Fibroblast of peridontal ligament (primary cell): ENCODE data around the gene CRAT.
"Not testable (repeated sequence)": the region's sequence is repeated elsewhere in the genome, so short reads cannot be mapped to it uniquely, and the experiment has no call there.

Source experiments
- DNase-seq: peaks from one replicate; pipeline ENCODE4 v3.0.0-alpha.2; 2010; ENCODE audit errors: extremely low read depth

Gene CRAT

DNA sequence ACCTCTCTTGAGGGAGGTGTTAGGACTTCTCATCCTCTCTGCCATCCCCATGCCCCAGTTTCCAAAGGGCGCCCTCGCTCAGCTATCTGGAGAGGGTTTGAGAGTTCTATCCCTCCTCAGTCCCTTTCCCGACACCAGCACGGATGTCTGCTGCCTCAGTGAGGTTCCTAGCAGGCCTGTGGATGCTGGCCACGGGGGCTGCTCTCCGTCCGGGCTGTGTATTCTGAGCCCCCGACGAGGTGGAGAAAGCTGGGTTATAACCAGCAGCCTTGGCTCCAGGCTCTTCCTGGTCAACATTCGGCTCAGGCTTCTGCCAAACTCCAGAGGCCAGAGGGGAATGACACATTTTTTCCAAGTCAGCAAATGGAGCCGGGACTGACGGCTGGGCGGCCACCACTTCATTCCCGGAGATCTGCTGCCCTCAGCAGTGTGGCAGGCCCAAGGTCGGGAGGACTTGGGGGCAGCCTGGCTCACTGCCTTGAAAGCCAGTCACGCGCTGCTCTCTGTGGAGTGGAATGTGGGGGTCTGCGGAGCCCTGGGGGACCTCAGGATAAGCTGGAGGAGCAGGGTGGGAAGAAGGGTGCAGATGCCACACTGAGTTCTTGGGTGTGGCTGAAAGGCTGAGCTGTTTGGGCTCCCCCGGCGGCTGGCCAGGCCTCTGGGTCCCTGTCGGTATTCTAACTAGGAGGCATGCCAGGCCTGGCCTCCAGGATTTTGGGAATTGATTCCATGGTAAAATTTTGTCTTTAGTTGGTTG is 28.1 kb upstream of the CRAT start:
- DNase-seq = peak; percentile 84

DNA sequence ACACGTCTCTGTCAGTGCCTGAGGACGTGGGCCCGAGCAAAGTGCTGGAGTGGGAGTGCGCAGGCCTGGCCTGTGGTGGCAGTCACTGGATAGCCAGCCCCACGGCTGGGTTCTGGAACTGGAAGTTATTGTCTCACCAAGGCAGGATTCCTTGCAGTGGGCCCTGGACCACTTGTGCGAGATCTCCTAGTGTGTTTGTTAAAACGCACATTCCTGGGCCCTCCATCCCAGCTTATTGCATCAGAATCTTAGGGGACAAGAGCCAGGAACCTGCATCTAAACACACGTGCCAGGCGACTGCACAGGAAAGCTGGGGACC is 27.5 kb upstream of the CRAT start:
- DNase-seq = no peak

DNA sequence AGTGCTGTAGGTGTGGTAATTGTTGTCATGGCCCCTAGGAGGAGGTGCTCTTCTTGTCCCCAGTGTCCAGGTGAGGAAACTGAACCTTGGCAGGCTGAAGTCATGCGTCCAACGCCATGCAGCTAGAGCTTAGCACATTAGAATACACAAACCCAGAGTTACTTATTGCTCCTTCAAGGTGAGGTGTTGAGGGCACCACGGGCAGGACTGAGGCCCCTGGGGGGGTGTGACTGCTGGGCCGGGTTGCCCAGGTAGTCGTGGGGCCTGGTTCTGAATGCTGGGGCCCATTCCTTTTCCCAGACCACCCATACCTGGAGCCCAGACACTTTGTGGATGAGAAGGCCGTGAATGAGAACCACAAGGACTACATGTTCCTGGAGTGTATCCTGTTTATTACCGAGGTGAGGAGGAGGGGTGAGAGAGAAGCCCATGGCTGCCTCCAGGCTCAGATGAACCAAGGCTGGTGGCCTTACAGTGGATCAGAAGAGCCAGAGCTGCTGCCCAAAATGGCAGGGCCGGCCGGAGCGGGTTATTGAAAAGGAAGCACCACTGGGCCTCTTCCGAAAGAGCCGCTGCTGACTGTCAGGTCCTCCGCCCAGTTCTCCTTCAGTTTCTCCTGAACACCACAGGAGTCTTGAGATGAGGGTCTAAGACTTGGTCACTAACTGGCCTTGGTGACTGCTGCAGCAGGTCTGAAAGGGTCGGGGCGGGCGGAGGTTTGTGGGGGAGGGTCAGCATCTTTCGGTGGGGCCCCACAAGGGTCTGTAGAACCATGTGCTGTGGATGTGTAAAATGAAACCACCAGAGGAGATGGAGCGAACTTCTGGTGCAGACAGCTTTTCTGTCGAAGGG is 26.9 kb upstream of the CRAT start:
- DNase-seq = no peak

GRCh38 chr9:129136446-129137035 is 25.9 kb upstream of the CRAT start:
- no peak for DNase-seq

DNA sequence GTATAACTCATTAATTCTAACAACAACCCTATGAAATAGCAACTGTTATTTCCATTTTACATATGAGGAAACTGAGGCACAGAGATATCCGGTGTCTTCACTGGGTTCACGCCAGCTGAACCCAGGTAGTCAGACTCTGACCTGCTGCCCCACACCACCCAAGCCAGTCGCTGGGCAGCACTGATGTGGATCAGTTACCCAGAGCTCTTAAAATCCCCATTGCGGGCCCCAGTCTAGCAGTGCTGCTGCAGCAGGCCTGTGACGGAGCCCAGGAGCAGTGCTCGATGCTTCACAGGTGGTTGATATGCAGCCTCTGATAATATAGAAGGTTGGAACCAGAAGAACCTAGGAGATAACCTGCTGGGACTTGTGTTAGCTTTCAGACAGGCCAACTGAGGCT is 24.9 kb upstream of the CRAT start:
- no peak for DNase-seq

- no peak for DNase-seq
Observed at GRCh38 chr9:129133082-129133481, 22.5 kb upstream of the CRAT start.

DNA sequence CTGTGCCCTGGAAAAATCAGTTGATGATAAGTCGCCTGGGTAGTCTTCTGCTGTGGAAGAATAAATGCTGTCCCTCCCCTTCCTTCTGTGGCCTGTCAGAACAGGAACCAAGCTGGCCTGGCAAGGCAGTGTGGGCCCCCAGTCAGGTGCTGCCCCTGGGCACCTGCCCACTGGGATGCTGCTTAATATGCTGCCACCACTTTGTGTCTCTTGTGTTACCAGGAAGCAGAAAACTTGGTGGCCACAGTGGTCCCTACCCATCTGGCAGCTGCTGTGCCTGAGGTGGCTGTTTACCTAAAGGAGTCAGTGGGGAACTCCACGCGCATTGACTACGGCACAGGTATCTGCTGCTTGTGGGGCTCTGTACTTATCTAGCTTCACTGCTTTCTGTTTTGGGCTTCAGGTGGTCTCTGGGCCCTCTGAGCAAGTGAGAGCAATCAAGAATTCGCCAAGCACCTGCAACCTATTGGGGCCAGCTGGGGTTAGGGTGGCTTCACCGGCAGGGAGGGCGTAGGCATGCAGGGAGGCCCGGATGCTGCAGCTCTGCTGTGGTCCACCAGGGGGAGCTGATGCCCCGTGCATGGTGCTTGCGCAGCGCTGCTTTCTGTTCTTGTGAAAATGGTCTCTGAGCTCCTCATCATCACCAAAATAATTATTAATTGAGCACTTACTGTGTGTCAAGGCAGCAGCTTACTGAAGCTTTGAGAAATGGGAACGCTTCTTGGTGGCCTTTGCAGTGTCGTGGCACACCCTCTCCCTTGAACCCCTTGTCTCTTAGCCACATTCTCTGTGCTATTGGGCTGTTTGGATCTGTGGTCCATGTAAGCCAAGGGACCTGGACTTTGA is 20.9 kb upstream of the CRAT start:
- peak; percentile 67 for DNase-seq

- DNase-seq = no peak
Observed at GRCh38 chr9:129130791-129131190, 20.2 kb upstream of the CRAT start.

- DNase-seq = not testable (repeated sequence)
Observed at GRCh38 chr9:129130271-129130670, 19.7 kb upstream of the CRAT start.

GRCh38 chr9:129128689-129129088 is 18.1 kb upstream of the CRAT start:
- DNase-seq = no peak

DNA sequence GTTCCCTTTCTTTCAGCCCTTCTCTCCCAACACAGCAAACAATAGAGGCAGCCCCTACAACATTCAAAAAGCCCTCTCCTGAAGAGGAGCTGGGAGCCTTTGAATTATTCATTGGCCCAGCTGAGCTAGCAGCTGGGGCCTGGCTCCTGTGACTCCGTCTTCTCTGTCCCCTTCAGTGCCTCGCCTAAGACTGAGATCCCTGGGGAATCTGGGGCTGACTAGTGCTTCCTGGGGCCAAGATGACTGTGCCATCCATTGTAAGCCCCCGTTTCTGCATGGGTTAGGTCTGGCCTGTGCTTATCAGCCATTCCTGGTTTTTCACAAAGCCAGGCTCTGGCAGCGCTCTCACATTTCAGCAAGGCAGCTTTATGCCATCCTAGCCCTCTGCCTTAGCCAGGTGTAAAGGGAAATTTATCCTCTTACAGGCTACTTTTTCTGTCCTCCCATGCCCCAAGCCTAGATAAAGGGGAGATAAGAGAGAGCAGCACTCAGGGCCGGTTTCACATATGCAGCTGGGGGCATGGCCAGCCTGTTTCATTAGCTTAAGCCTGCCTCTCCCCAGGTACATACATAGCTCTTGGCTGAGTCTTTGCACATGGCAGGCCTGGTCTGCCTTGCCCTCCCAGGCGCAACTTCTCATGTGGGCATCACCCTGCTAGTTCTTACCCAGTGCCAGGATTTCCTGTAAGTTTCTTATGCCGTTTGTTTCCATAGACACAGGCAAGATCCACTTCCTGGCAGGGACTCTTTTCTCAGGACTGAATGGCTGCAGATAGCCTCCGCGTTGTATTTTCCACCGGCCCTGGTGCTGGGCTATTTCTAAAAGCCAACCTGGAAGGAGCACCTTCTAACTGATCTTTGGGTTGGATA is 16.4 kb upstream of the CRAT start:
- no peak for DNase-seq

DNA sequence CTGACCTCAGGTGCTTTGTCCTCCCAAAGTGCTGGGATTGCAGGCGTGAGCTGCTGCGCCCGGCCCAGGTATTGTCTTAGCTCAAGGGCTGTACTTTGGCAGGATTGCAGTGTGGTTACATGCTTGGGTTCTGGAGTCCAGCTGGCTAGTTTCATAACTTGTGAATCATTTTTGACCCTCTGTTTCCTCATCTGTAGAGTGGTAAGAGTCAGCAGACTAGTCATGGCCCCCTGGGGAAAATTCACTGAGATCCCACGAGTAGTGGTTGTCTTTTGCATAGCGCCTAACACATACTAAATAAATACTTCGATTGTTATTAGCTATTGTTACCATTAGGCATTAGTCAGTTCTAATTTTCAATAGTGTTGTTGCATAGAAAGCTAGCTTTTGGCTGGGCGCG is 14.9 kb upstream of the CRAT start:
- DNase-seq = peak; percentile 88

GRCh38 chr9:129124506-129125069 is 14.0 kb upstream of the CRAT start:
- no peak for DNase-seq

GRCh38 chr9:129122976-129123375 is 12.4 kb upstream of the CRAT start:
- DNase-seq = not testable (repeated sequence)

- no peak for DNase-seq
Observed at GRCh38 chr9:129122133-129122532, 11.5 kb upstream of the CRAT start.

DNA sequence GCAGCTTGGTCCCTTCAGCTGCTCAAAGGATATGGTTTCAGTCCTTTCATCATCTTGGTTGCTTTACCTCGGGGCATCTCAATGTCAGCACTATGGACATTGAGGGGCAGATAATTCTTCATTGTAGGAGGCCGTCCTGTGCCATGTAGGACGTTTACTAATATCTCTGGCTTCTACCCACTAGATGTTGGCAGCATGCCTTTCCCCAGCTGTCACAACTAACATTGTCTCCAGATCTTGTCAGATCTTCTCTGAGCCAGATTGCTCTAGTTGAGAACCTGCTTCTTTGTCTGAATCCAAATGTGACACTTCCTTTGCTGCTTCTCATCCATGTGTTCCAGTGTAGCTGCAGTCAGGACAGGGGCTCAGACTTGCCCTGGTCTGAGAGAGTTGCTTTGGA is 10.9 kb upstream of the CRAT start:
- DNase-seq = peak; percentile 52

- DNase-seq = no peak
Observed at GRCh38 chr9:129118799-129119198, 8.2 kb upstream of the CRAT start.

GRCh38 chr9:129113645-129114304 is 3.2 kb upstream of the CRAT start:
- DNase-seq = no peak

DNA sequence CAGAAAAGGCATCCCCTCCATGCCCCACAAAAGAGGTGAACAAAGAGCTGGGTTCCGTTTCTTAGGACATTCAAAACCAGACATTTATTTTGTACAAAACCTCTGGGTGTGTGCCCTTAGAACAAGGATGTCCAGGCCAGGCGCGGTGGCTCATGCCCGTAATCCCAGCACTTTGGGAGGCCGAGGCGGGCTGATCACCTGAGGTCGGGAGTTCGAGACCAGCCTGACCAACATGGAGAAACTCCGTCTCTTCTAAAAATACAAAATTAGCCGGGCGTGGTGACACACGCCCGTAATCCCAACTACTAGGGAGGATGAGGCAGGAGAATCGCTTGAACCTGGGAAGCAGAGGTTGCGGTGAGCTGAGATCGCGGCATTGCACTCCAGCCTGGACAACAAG is 1.9 kb upstream of the CRAT start:
- not testable (repeated sequence) for DNase-seq

GRCh38 chr9:129111528-129112151 is 1.0 kb upstream of the CRAT start:
- peak; percentile 49 for DNase-seq
